ENCODE data around the gene ANKRD24.
"Not testable (repeated sequence)": the region's sequence is repeated elsewhere in the genome, so short reads cannot be mapped to it uniquely, and the experiment has no call there.

Gene ANKRD24

GRCh38 chr19:4267101-4267900, 84.8 kb downstream of the ANKRD24 start:
- DNase-seq (ENCODE audit: low read depth in 4 of 4, low spot score in 1 of 4), result peak; percentile 32 to 55 (median 40)

GRCh38 chr19:4267901-4268815, 85.7 kb downstream of the ANKRD24 start:
- DNase-seq (ENCODE audit: low read depth in 4 of 4, low spot score in 1 of 4), result no peak

GRCh38 chr19:4268816-4269430, 86.4 kb downstream of the ANKRD24 start:
- DNase-seq (ENCODE audit: low read depth in 4 of 4, low spot score in 1 of 4), result no peak

- no peak for DNase-seq (ENCODE audit: low read depth in 4 of 4, low spot score in 1 of 4)
These were observed 90.4 kb downstream of the ANKRD24 start for GRCh38 chr19:4272894-4273293.

- not testable (repeated sequence) for DNase-seq (ENCODE audit: low read depth in 4 of 4, low spot score in 1 of 4)
These were observed 91.8 kb downstream of the ANKRD24 start for GRCh38 chr19:4274321-4274686.

All from stimulated activated CD4-positive, alpha-beta T cell treated with anti-CD3 and anti-CD28 coated beads, Interleukin-1b, Interleukin-23, amount 100 ng/mL, for 24 hours (primary cell).